Lower leg skin (tissue), 4 donors: ENCODE data around the gene PGLYRP3. TPM values are rescaled to one million over a fixed set of nuclear protein-coding genes. Genes with fewer than 3 reads are reported as not detected.

ENCODE experiments used
- DNase-seq, 2 donors: peaks; one replicate each; pipeline ENCODE4 v3.0.0-alpha.2; 2019; ENCODE audit warnings: low spot score in 2 of 2
- H3K4me3 ChIP-seq: fragments of 200-600 bp; sonication (generic); 2 replicates; pipeline ENCODE4 v1.5.1; 2017; ENCODE audit warnings: mild to moderate bottlenecking, low read depth; ENCODE audit not compliant: poor library complexity, severe bottlenecking
- POLR2A ChIP-seq, 2 donors: fragments of 450-650 bp; IDR thresholded peaks; one replicate each; pipeline ENCODE4 v1.6.1; 2016 to 2017; ENCODE audit warnings: antibody characterized with exemption in 2 of 2, mild to moderate bottlenecking in 1 of 2, moderate library complexity in 1 of 2
- WGBS, 2 donors: methylation state at CpG; one replicate each; pipeline ENCODE4 v1.1.5; 2018; 5-methylcytosine and 5-hydroxymethylcytosine counted together
- intact Hi-C: fragments of 100-400 bp; cut with DNase I; formaldehyde crosslinking; loops from one replicate; pipeline ENCODE4 v1.15.0; 2023; ENCODE audit warnings: low total_unique reads
- total RNA-seq, 4 donors: library from RNA; depleted of rRNA; stranded (reverse); fragments of >200 nt; gene quantifications; one replicate each; pipeline ENCODE4 v1.1.0, GENCODE V29; 2016
- TF ChIP-seq, protein P1 (sequence below), 3 donors: fragments of 450-650 bp; IDR thresholded peaks; one replicate each; pipeline ENCODE4 v1.5.1; 2016; ENCODE audit warnings: antibody characterized with exemption in 3 of 3, mild to moderate bottlenecking in 3 of 3, moderate library complexity in 2 of 3

PGLYRP3 gene
- total RNA-seq, 4 donors from 2014 or later, result 33.1 to 66.1 (median 60.3) TPM

DNA sequence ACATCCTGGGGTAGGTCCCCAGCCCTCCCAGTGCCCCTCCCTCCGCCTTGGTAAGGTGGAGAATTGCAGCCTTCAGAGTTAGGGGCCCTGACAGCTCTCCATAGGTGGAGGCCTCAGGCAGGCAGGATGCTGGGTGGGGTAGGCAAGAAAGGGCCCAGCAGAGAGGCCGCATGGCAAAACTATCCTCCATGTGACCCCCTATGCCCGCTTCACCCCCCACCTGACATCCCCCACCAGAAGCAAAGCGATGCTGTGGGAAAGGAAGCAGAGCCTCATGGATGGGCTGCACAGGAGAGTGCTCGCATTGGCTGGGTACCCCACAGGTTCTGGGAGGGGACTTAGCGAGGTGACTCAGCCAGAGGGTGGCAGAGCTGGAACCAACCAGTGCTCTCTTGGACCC, 46.5 kb upstream of the PGLYRP3 start:
- TF ChIP-seq, protein P1, sequence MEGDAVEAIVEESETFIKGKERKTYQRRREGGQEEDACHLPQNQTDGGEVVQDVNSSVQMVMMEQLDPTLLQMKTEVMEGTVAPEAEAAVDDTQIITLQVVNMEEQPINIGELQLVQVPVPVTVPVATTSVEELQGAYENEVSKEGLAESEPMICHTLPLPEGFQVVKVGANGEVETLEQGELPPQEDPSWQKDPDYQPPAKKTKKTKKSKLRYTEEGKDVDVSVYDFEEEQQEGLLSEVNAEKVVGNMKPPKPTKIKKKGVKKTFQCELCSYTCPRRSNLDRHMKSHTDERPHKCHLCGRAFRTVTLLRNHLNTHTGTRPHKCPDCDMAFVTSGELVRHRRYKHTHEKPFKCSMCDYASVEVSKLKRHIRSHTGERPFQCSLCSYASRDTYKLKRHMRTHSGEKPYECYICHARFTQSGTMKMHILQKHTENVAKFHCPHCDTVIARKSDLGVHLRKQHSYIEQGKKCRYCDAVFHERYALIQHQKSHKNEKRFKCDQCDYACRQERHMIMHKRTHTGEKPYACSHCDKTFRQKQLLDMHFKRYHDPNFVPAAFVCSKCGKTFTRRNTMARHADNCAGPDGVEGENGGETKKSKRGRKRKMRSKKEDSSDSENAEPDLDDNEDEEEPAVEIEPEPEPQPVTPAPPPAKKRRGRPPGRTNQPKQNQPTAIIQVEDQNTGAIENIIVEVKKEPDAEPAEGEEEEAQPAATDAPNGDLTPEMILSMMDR (IDR thresholded peaks at IDR 0.05), result no peak
- TF ChIP-seq POLR2A (IDR thresholded peaks at IDR 0.05), result no peak
- no peak overlapping the region for H3K4me3 ChIP-seq
- intact Hi-C loops, result no loop called here
- no peak for DNase-seq
- 93 to 94% methylated on average over 4 to 6 of the region's 6 CpGs for WGBS, 2 donors

DNA sequence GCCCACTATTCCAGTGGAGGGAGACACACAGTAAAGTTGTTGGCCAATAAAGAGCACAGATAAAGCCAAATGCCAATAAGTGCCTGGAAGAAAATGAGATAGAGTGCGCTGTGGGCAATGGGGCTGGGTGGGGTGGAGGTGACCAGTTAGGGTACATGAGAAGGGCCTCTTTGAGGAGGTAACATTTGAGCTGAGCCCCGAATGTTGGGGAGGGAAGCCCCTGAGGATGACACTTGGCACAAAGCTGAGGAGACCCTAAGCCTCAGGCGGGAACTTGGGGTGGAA, 45.9 kb upstream of the PGLYRP3 start:
- no peak for TF ChIP-seq POLR2A (IDR thresholded peaks at IDR 0.05)
- TF ChIP-seq, protein P1 (IDR thresholded peaks at IDR 0.05), result no peak
- intact Hi-C loops, result no loop called here
- no peak for DNase-seq
- no peak overlapping the region for H3K4me3 ChIP-seq
- WGBS, 2 donors, result 90 to 92% methylated on average over 3 of the region's 3 CpGs

DNA sequence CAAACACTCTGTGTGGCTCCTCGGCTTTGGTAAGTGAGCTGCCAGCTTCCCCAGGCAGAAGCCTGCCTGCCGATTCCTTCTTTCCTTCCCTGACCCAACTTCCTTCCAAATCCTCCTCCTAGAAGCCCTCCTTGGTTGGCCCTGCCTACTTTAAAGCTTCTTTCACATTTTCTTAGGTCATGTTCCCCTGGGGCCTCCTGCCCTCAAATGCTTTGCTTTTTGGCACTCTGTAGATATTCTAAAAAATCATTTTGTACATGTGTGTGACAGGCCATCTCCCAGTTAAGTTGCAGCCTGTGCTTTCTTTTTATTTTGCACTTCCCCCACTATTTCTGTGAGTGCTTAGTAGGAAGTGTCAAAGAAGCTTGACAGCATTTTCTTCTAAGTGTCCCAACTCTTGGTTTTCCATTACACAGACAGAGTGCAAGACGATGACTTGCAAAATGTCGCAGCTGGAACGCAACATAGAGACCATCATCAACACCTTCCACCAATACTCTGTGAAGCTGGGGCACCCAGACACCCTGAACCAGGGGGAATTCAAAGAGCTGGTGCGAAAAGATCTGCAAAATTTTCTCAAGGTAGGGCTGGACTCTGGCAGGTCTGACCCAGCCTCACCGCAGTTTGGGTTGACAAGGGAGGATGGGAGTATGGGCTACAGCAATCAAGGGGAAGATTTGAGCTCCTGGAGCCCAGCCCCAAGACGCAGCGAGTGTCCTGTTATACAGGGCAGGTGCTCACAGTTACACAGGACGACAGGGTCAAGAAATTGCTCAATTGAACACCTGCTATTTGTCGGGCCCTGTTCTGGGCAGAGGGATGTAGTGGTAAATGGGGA, 45.3 kb upstream of the PGLYRP3 start, which contains the start of gene S100A9:
Gene S100A9 (plus strand): TSS at position 2 of the 838 bp plus-strand sequence. CDS start 430 bp downstream, at position 432.
- no peak for DNase-seq
- no peak within 1 kb of the TSS for H3K4me3 ChIP-seq
- WGBS, 2 donors, result 74 to 76% methylated on average over 11 of the region's 11 CpGs
- intact Hi-C loops, result no loop called here
- TF ChIP-seq, protein P1 (IDR thresholded peaks at IDR 0.05), result no peak
- no peak for TF ChIP-seq POLR2A (IDR thresholded peaks at IDR 0.05)

DNA sequence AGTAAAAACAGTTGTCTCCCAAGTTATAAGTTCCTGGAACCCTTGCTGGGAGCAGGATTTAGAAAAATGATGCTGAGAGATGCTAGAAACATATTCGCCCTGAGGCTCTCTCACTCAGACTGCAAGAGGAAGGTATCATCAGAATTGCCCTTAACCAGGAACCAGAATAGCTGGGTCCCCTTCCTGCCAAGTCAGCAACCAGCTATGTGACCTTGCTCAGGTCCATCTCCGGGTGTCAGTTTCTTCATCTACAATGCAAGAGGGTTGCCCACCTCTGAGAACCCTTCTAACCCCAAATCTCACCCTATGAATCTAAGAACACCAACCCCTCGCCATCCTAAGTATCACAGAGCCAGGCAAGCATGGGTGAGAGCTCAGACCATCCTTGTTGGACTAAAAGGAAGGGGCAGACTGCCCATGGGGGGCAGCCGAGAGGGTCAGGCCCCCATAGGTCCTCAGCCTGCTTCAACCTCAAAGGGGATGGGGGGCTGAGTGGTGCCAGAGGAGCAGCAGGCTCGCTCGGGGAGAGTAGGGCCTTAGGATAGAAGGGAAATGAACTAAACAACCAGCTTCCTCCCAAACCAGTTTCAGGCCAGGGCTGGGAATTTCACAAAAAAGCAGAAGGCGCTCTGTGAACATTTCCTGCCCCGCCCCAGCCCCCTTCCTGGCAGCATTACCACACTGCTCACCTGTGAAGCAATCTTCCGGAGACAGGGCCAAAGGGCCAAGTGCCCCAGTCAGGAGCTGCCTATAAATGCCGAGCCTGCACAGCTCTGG, 44.5 kb upstream of the PGLYRP3 start:
- DNase-seq, result peak in 1 of 2 donors; percentile 63
- TF ChIP-seq POLR2A (IDR thresholded peaks at IDR 0.05), result no peak
- TF ChIP-seq, protein P1 (IDR thresholded peaks at IDR 0.05), result no peak
- H3K4me3 ChIP-seq, result no peak overlapping the region
- 37 to 43% methylated on average over 10 of the region's 10 CpGs for WGBS, 2 donors
- intact Hi-C loops, result no loop called here

DNA sequence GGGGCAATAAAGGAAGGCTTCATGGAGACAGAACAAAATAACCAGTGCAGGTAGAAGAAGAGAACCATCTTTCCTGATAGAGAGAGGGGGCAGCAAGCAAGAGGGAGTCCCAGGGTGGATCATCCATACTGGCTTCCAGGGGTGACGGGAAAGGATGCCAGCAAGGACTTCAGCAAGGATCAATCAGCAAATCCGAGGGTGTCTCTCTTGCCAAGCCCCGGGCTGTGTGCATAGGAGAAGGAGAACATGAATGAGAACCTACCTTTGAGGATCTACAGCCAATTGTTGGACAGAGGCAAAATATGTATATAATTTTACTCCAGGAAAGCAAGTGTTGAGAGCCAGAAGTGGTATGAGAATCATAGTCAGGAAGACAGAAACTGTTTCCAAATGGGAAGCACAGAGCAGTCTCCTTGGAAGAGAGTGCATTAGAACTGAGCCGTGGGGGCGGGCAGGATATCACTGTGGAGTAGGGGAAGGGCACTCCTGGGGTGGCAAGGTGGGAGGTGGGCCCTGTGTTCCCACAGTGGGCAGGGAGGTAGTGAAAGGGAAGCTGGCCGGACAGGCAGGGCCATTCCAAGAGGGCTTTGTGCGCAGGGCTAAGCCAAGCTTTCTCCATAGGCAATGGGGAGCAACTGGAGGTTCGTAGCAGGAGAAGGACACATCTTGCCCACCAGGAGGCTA, 43.8 kb upstream of the PGLYRP3 start:
- intact Hi-C loops, result no loop called here
- no peak overlapping the region for H3K4me3 ChIP-seq
- DNase-seq, result no peak
- WGBS, 2 donors, result 75 to 77% methylated on average over 8 of the region's 8 CpGs
- TF ChIP-seq POLR2A (IDR thresholded peaks at IDR 0.05), result no peak
- TF ChIP-seq, protein P1 (IDR thresholded peaks at IDR 0.05), result no peak
